HUDEP-2 (cell line): ENCODE measurements around the gene CRNKL1.
A peak's percentile ranks its signal among the peaks of the same experiment; 100 is the strongest.

Experiments used
- DNase-seq, 76 experiments: peaks; one replicate each; lab custom pipeline; 2025; ENCODE audit not compliant: unreplicated experiment in 76 of 76; lab: John Stamatoyannopoulos, UW

Gene CRNKL1

GRCh38 chr20:20063941-20064702 lies 11.9 kb upstream of the CRNKL1 start:
- no peak for DNase-seq

GRCh38 chr20:20060234-20060998 lies 8.2 kb upstream of the CRNKL1 start:
- DNase-seq = no peak

- DNase-seq = no peak
These were observed 546 bp downstream of the CRNKL1 start for GRCh38 chr20:20051767-20052073.

- no peak for DNase-seq
These were observed 12.4 kb downstream of the CRNKL1 start for GRCh38 chr20:20039752-20040387.

GRCh38 chr20:20038586-20038985 lies 13.7 kb downstream of the CRNKL1 start:
- DNase-seq = no peak

GRCh38 chr20:20037960-20038359 lies 14.3 kb downstream of the CRNKL1 start:
- no peak for DNase-seq

GRCh38 chr20:20036756-20037155 lies 15.5 kb downstream of the CRNKL1 start:
- no peak for DNase-seq

- DNase-seq = no peak
These were observed 17.8 kb downstream of the CRNKL1 start for GRCh38 chr20:20034486-20034885.

- DNase-seq = no peak
These were observed 20.5 kb downstream of the CRNKL1 start for GRCh38 chr20:20031790-20032189.

- DNase-seq = no peak
These were observed 25.0 kb downstream of the CRNKL1 start for GRCh38 chr20:20027284-20027683.

GRCh38 chr20:20024942-20025341 lies 27.3 kb downstream of the CRNKL1 start:
- DNase-seq = no peak

- peak in 1 of 76 experiments; percentile 16 for DNase-seq
These were observed 28.9 kb downstream of the CRNKL1 start for GRCh38 chr20:20023395-20023794.

GRCh38 chr20:20022498-20022897 lies 29.8 kb downstream of the CRNKL1 start:
- DNase-seq = no peak

- no peak for DNase-seq
These were observed 30.4 kb downstream of the CRNKL1 start for GRCh38 chr20:20021835-20022234.

GRCh38 chr20:20020908-20021307 lies 31.4 kb downstream of the CRNKL1 start:
- DNase-seq = no peak

GRCh38 chr20:20019123-20019522 lies 33.1 kb downstream of the CRNKL1 start:
- DNase-seq = peak in 7 of 76 experiments; percentile 2 to 16 (median 8)

GRCh38 chr20:20018366-20018765 lies 33.9 kb downstream of the CRNKL1 start:
- no peak for DNase-seq

- DNase-seq = no peak
These were observed 34.5 kb downstream of the CRNKL1 start for GRCh38 chr20:20017844-20018185.

- peak in 75 of 76 experiments; percentile 23 to 95 (median 81) for DNase-seq
These were observed 35.0 kb downstream of the CRNKL1 start, which contains the start of gene NAA20 for GRCh38 chr20:20017001-20017843. NAA20 (plus strand) TSS chr20:20017362; CDS start chr20:20017397, 35 bp downstream.

GRCh38 chr20:20014659-20015058 lies 37.6 kb downstream of the CRNKL1 start:
- no peak for DNase-seq

- DNase-seq = no peak
These were observed 39.7 kb downstream of the CRNKL1 start for GRCh38 chr20:20012541-20012940.
